ENCODE measurements around the gene GTSF1L. TPM values are rescaled to one million over a fixed set of nuclear protein-coding genes. Genes with fewer than 3 reads are reported as not detected.

GTSF1L gene
- total RNA-seq, 2 experiments from 2014 or later, result not detected

- no peak for DNase-seq
- ChIA-PET CTCF (interaction anchor here (1.7 kb wide), 1 partner anchor 14 kb away, joined by 4 read pairs; no protein-coding TSS in a partner anchor), POLR2A (no interaction called here)
- peaks cover 4% of the 10 kb centered on the region for H3K9me3 Mint-ChIP-seq
- H3K36me3 Mint-ChIP-seq, result peaks cover 5% of the 10 kb centered on the region
- H3K4me3 Mint-ChIP-seq, result no peak overlapping the region
- intact Hi-C loops (cut with micrococcal nuclease), result loop anchor here (10.0 kb wide), 1 partner anchor 439 kb away; no protein-coding TSS in a partner anchor
- H3K27ac Mint-ChIP-seq, result no peak overlapping the region
- H3K4me1 Mint-ChIP-seq (ENCODE audit: low read depth), result peaks cover 31% of the 10 kb centered on the region
- H3K27me3 Mint-ChIP-seq, result peaks cover 12% of the 10 kb centered on the region
Observed at GRCh38 chr20:43755851-43756250, 29.0 kb upstream of the GTSF1L start.

DNA sequence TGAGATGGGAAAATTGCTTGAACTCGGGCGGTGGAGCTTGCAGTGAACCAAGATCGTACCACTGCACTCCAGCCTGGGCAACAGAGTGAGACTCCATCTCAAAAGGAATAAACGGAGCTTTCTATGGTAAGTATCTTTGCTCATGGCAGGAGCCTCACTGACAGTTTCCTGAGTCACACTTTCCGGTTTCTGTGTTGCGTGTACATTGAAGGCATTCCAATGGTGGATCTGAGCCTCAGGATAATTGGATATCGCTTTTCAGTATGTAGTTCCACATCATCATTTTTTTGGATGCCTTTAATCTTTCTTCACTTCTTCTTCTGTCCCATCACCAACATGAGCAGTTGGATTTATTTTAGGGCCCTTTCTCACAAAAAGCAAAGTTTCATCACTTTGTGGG, 28.6 kb upstream of the GTSF1L start:
- intact Hi-C loops (cut with micrococcal nuclease), result loop anchor here (10.0 kb wide), 1 partner anchor 439 kb away; no protein-coding TSS in a partner anchor
- no peak overlapping the region for H3K27ac Mint-ChIP-seq

GRCh38 chr20:43752561-43753301, 25.9 kb upstream of the GTSF1L start:
- peaks cover 7% of the 10 kb centered on the region for H3K9me3 Mint-ChIP-seq
- H3K27me3 Mint-ChIP-seq, result peaks cover 13% of the 10 kb centered on the region
- no peak overlapping the region for H3K4me3 Mint-ChIP-seq
- intact Hi-C loops (cut with micrococcal nuclease), result loop anchor here (10.0 kb wide), 1 partner anchor 442 kb away; no protein-coding TSS in a partner anchor
- peaks cover 5% of the 10 kb centered on the region for H3K36me3 Mint-ChIP-seq
- peaks cover 40% of the 10 kb centered on the region for H3K4me1 Mint-ChIP-seq (ENCODE audit: low read depth)
- ChIA-PET CTCF (interaction anchor here (0.6 to 5.5 kb wide), 4 partner anchors 40 to 337 kb away, joined by 3 to 65 read pairs (median 14); no protein-coding TSS in a partner anchor), POLR2A (no interaction called here)
- DNase-seq, result peak; percentile 79
- H3K27ac Mint-ChIP-seq, result peak overlapping the region; percentile 90

More for the DNA sequence above, 28.6 kb upstream of the GTSF1L start:
- Mint-ChIP-seq H3K36me3 (peaks cover 5% of the 10 kb centered on the region), H3K9me3 (peaks cover 7% of the 10 kb centered on the region), H3K27me3 (peaks cover 12% of the 10 kb centered on the region), H3K4me1 (ENCODE audit: low read depth) (peaks cover 35% of the 10 kb centered on the region), H3K4me3 (no peak overlapping the region)
- CTCF ChIA-PET, result interaction anchor here (1.7 kb wide), 1 partner anchor 15 kb away, joined by 4 read pairs; no protein-coding TSS in a partner anchor
- POLR2A ChIA-PET, result no interaction called here
- no peak for DNase-seq

DNA sequence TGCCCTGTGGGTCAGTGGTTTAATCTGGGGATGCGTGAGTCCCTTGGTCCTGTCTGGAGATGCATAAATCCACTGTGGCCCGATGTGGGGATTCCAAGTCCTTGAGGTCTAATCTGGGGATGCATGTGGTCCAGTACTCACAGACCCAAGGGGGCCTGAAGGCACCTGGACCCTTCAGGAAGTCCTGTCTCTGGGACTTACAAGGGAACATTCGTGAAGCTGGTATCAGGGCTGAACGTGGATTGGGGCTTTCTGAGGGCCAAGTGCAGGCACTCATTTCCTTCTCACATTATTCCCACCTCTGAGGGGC, 25.2 kb upstream of the GTSF1L start:
- Mint-ChIP-seq H3K36me3 (peaks cover 5% of the 10 kb centered on the region), H3K27ac (peak overlapping the region; percentile 90), H3K4me1 (ENCODE audit: low read depth) (peaks cover 39% of the 10 kb centered on the region), H3K9me3 (peaks cover 7% of the 10 kb centered on the region), H3K4me3 (no peak overlapping the region), H3K27me3 (peaks cover 15% of the 10 kb centered on the region)
- ChIA-PET CTCF (interaction anchor here (1.0 to 5.5 kb wide), 4 partner anchors 41 to 266 kb away, joined by 3 to 65 read pairs (median 14); no protein-coding TSS in a partner anchor), POLR2A (interaction anchor here (1.0 to 1.9 kb wide), 9 partner anchors 15 to 321 kb away, joined by 3 to 10 read pairs (median 5); partner anchors contain the start of gene SRSF6)
- intact Hi-C loops (cut with micrococcal nuclease), result loop anchor here (10.0 kb wide), 1 partner anchor 443 kb away; no protein-coding TSS in a partner anchor
- DNase-seq, result no peak

GRCh38 chr20:43751167-43752050, 24.6 kb upstream of the GTSF1L start:
- H3K4me3 Mint-ChIP-seq, result peak overlapping the region; percentile 4
- intact Hi-C loops (cut with micrococcal nuclease), result loop anchor here (1.0 to 10.0 kb wide), 12 partner anchors 15 to 443 kb away; partner anchors contain the start of gene TOX2
- H3K36me3 Mint-ChIP-seq, result peaks cover 5% of the 10 kb centered on the region

GRCh38 chr20:43750774-43751166, 24.0 kb upstream of the GTSF1L start:
- H3K27ac Mint-ChIP-seq, result peak overlapping the region; percentile 90
- ChIA-PET CTCF (interaction anchor here (0.8 to 5.5 kb wide), 26 partner anchors 12 to 439 kb away, joined by 3 to 109 read pairs (median 5); no protein-coding TSS in a partner anchor), POLR2A (interaction anchor here (0.8 to 1.9 kb wide), 12 partner anchors 14 to 330 kb away, joined by 3 to 10 read pairs (median 4); partner anchors contain the start of gene SRSF6)
- intact Hi-C loops (cut with micrococcal nuclease), result loop anchor here (1.0 to 10.0 kb wide), 12 partner anchors 14 to 444 kb away; partner anchors contain the start of gene TOX2
- H3K4me1 Mint-ChIP-seq (ENCODE audit: low read depth), result peaks cover 42% of the 10 kb centered on the region
- DNase-seq, result no peak
- peaks cover 7% of the 10 kb centered on the region for H3K9me3 Mint-ChIP-seq
- H3K36me3 Mint-ChIP-seq, result peaks cover 5% of the 10 kb centered on the region
- H3K4me3 Mint-ChIP-seq, result no peak overlapping the region
- peaks cover 20% of the 10 kb centered on the region for H3K27me3 Mint-ChIP-seq

More at GRCh38 chr20:43751167-43752050, 24.6 kb upstream of the GTSF1L start:
- Mint-ChIP-seq H3K27me3 (peaks cover 17% of the 10 kb centered on the region), H3K4me1 (ENCODE audit: low read depth) (peaks cover 41% of the 10 kb centered on the region), H3K27ac (peak overlapping the region; percentile 90), H3K9me3 (peaks cover 7% of the 10 kb centered on the region)
- ChIA-PET CTCF (interaction anchor here (0.8 to 5.5 kb wide), 24 partner anchors 11 to 439 kb away, joined by 3 to 109 read pairs (median 5); no protein-coding TSS in a partner anchor), POLR2A (interaction anchor here (0.8 to 1.9 kb wide), 12 partner anchors 15 to 329 kb away, joined by 3 to 10 read pairs (median 4); partner anchors contain the start of gene SRSF6)
- DNase-seq, result peak; percentile 84

- ChIA-PET POLR2A (interaction anchor here (1.2 kb wide), 1 partner anchor 331 kb away, joined by 4 read pairs; no protein-coding TSS in a partner anchor), CTCF (interaction anchor here (0.6 to 5.5 kb wide), 38 partner anchors 10 to 440 kb away, joined by 3 to 109 read pairs (median 4); no protein-coding TSS in a partner anchor)
- Mint-ChIP-seq H3K4me1 (ENCODE audit: low read depth) (peaks cover 42% of the 10 kb centered on the region), H3K36me3 (peaks cover 5% of the 10 kb centered on the region), H3K9me3 (peaks cover 7% of the 10 kb centered on the region), H3K27me3 (peaks cover 18% of the 10 kb centered on the region), H3K27ac (peak overlapping the region; percentile 55), H3K4me3 (no peak overlapping the region)
- intact Hi-C loops (cut with micrococcal nuclease), result loop anchor here (2.0 to 10.0 kb wide), 3 partner anchors 13 to 445 kb away; partner anchors contain the start of gene TOX2
- DNase-seq, result peak; percentile 88
Observed at GRCh38 chr20:43749734-43750294, 23.0 kb upstream of the GTSF1L start.

GRCh38 chr20:43748274-43748673, 21.5 kb upstream of the GTSF1L start:
- peaks cover 3% of the 10 kb centered on the region for H3K9me3 Mint-ChIP-seq
- intact Hi-C loops (cut with micrococcal nuclease), result no loop called here
- no peaks in the 10 kb centered on the region for H3K36me3 Mint-ChIP-seq
- H3K4me1 Mint-ChIP-seq (ENCODE audit: low read depth), result peaks cover 42% of the 10 kb centered on the region
- ChIA-PET CTCF (interaction anchor here (0.9 to 5.5 kb wide), 6 partner anchors 16 to 332 kb away, joined by 3 to 109 read pairs (median 8); no protein-coding TSS in a partner anchor), POLR2A (no interaction called here)
- no peak overlapping the region for H3K27ac Mint-ChIP-seq
- H3K27me3 Mint-ChIP-seq, result peaks cover 8% of the 10 kb centered on the region
- H3K4me3 Mint-ChIP-seq, result no peak overlapping the region
- DNase-seq, result no peak

GRCh38 chr20:43746344-43747137, 19.7 kb upstream of the GTSF1L start:
- no peak for DNase-seq
- no peaks in the 10 kb centered on the region for H3K36me3 Mint-ChIP-seq
- intact Hi-C loops (cut with micrococcal nuclease), result no loop called here
- H3K9me3 Mint-ChIP-seq, result peaks cover 3% of the 10 kb centered on the region
- peaks cover 26% of the 10 kb centered on the region for H3K4me1 Mint-ChIP-seq (ENCODE audit: low read depth)
- H3K27ac Mint-ChIP-seq, result no peak overlapping the region
- no peak overlapping the region for H3K4me3 Mint-ChIP-seq
- POLR2A ChIA-PET, result no interaction called here
- peaks cover 8% of the 10 kb centered on the region for H3K27me3 Mint-ChIP-seq
- CTCF ChIA-PET, result interaction anchor here (1.9 kb wide), 1 partner anchor 334 kb away, joined by 7 read pairs; no protein-coding TSS in a partner anchor

DNA sequence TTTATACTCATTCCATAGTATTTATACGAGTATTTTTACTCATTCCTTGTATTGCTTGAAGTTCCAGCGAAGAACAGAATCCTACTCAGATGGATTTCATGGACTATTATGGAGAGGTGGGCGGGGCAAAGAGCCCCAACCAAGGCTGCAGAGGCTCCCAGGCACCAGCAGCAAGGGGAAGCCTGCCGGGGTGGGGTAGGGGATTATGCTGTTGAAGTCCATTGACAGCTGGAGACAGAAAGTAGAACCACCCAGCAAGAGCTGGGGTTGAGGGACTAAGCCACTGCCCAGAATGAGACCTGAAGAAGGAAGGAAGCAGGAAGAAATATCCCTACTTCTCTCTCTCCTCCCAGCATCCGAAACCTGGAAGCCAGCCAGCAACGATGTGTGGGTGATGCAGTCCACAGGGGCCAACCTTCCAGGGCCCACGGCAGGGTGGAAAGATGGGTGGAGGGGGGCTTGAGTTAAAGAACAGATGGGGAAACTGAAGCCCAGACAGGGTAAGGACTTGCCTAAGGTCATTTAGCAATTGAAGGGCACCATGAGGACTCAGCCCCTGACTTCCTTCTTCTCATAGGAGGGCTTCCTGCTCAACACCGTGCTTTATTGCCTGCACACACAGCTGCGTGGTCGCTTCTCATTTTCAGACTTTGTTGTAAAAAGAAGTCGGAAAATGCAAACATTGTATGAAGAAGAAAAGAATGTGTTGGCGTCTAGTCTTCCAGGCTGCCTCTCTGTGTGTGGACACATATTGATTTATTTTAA, 18.3 kb upstream of the GTSF1L start:
- Mint-ChIP-seq H3K4me1 (ENCODE audit: low read depth) (peaks cover 13% of the 10 kb centered on the region), H3K36me3 (no peaks in the 10 kb centered on the region), H3K9me3 (no peaks in the 10 kb centered on the region), H3K4me3 (no peak overlapping the region), H3K27ac (no peak overlapping the region), H3K27me3 (peaks cover 8% of the 10 kb centered on the region)
- no peak for DNase-seq
- intact Hi-C loops (cut with micrococcal nuclease), result no loop called here
- ChIA-PET CTCF (interaction anchor here (1.9 kb wide), 1 partner anchor 335 kb away, joined by 7 read pairs; no protein-coding TSS in a partner anchor), POLR2A (interaction anchor here (0.7 kb wide), 1 partner anchor 25 kb away, joined by 3 read pairs; no protein-coding TSS in a partner anchor)
